IPS-NIHi11 (cell line): ENCODE results near the gene SRRM3.
"Not testable (repeated sequence)": the region's sequence is repeated elsewhere in the genome, so short reads cannot be mapped to it uniquely, and the experiment has no call there.

Experiments used
- DNase-seq: peaks from one replicate; pipeline ENCODE4 v3.0.0; 2012; ENCODE audit warnings: mixed read lengths, low spot score

The SRRM3 gene

DNA sequence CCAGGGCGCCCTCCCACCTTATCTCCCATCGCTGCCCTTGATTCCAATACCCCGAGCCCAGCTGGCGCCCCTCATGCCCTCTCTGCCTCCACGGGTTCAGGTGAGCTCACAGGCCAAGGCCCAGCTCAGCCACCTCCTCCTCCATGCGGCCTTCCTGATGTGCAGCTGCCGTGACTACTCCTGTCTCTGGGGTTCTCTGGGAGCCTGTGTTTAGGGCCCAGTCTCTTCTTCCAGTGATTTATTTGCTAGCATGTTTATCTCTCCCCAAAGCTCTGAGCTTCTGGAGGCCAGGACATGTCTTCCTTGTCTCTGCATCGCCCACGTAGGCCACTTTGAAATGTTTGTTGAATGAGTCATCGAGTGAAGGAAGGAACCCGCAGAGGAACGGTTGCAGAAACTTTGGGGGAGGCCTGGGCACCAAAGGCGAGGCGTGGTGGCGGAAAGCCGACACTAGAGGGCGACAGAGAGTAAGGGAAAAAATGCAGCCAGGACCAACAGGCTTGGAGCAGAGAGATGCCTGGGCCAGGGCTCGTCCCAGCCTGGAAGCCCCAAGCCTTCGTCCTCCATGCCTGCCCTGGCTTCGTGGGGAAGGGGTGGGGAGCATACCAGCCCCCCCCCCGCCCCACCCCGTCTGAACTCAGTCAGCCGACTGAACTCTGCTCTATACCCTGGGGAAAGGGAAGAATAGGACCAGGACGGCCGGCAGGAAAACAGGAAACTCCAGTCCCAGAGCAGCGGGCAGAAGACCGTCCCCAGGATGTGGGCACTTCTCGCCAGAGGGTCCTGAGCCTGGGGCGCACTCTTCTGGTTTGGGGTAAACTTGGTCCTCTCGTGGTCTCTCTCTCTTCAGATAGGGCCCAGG is 89.9 kb downstream of the SRRM3 start:
- peak; percentile 88 for DNase-seq

DNA sequence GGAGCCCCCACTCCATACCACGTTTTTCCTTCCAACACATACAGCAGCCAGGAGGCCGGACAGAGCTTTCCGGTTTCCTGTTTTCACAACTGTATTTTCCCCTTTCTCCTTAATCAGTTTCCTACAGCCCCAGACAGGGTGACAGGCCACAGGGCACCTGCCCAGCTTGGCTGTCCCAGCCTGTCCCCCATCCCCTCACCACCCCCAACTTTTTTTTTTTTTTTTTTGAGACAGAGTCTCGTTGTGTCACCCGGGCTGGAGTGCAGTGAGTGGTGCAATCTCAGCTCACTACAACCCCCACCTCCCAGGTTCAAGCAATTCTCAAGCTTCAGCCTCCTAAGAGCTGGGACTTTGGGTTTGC is 90.5 kb downstream of the SRRM3 start:
- no peak for DNase-seq

DNA sequence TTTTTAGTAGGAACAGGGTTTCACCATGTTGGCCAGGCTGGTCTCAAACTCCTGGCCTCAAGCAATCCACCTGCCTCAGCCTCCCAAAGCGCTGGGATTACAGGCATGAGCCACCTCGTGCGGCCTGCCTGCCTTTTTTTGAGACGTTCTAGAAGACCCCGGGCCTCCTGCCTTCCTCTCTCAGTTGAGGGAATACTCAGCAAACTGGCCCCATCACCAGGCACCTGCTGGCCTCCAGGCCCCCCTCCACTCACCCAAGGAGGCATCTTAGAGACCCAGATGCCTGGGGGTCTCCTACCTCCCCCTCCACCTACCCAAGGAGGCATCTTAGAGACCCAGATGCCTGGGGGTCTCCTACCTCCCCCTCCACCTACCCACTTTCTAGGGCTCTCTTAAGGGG is 91.2 kb downstream of the SRRM3 start:
- not testable (repeated sequence) for DNase-seq

- DNase-seq: no peak
These were observed 91.8 kb downstream of the SRRM3 start for GRCh38 chr7:76293407-76293901.

GRCh38 chr7:76294344-76295024 is 92.8 kb downstream of the SRRM3 start:
- DNase-seq: peak; percentile 56

DNA sequence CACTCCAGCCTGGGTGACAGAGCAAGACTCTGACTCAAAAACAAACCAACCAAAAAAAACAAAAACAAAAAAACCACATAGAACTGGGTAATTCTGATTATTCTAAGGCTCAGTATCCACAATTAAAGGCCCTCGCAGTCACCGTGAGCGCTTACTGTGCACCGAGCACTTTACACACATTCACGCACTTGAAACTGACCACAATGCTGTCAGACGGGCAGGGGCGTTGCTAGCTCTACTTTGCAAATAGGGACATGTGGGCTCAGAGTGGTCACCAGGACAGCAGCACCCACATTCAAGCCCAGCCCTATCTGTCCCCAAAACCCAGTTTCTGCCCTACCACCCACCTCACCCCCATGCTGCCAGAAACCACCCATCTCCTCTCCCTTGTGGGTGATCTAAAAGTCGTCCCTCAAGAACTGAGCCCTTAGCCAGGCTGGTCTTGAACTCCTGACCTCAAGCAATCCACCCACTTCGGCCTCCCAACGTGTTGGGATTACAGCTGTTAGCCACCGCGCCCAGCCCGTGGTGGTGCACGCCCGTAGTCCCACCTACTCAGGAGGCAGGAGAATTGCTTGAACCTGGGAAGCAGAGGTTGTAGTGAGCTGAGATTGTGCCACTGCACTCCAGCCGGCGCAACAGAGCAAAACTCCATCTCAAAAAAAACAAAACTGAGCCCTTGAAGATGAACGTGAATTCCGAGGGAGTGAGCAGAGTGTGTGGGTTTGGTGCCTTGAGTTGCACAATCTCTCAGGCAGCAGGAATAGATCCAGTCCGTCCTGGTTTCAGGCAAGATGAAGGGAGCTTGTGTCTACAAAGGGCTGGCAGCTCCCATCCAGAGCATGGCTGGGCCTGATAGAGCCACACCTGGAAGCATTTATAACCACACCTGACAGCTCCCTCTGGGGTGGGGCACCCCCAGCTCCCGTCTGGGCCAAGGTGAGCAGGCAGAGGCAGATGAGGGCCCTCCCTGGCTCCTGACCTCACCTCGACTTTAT is 95.3 kb downstream of the SRRM3 start:
- DNase-seq: no peak

- no peak for DNase-seq
These were observed 98.6 kb downstream of the SRRM3 start for GRCh38 chr7:76300166-76300731.

- no peak for DNase-seq
These were observed 99.3 kb downstream of the SRRM3 start for GRCh38 chr7:76301000-76301399.

- DNase-seq: peak; percentile 77
These were observed 100.9 kb downstream of the SRRM3 start, which contains the start of gene HSPB1 for GRCh38 chr7:76302347-76303201. Gene HSPB1, plus strand, starts transcription at chr7:76302673. Its CDS starts 40 bp downstream, at chr7:76302713.

DNA sequence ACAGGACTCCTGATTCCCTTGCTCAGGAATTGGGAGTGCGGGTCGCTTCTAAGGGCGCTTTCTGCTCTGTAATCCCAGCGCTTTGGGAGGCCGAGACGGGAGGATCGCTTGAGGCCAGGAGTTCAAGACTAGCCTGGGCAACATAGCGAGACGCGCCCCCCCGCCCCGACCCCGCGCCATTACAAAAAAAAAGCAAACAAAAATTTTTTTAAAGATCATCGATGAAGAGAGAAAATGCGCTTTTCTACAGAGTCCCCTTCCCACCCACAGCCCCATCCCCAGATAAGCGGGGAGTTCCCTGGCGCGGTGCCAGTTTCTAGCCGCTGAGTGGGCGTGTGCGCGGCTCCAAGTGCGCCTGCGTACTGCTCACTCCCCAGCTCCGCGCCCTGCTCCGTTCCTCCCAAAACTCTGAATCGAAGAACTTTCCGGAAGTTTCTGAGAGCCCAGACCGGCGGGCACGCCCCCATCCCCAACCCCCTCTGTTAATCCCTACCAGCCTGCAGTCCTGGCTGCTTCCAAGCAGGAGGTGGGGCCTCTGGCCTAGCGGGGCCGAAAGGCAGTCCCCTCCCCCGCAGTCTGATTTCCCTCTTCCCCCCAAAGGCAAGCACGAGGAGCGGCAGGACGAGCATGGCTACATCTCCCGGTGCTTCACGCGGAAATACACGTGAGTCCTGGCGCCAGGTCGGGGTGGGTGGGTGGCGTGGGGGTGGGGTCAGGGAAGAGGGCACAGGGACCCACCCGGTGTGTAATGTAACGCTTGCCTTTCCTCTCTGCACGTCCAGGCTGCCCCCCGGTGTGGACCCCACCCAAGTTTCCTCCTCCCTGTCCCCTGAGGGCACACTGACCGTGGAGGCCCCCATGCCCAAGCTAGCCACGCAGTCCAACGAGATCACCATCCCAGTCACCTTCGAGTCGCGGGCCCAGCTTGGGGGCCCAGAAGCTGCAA is 101.8 kb downstream of the SRRM3 start:
- DNase-seq: peak; percentile 90

DNA sequence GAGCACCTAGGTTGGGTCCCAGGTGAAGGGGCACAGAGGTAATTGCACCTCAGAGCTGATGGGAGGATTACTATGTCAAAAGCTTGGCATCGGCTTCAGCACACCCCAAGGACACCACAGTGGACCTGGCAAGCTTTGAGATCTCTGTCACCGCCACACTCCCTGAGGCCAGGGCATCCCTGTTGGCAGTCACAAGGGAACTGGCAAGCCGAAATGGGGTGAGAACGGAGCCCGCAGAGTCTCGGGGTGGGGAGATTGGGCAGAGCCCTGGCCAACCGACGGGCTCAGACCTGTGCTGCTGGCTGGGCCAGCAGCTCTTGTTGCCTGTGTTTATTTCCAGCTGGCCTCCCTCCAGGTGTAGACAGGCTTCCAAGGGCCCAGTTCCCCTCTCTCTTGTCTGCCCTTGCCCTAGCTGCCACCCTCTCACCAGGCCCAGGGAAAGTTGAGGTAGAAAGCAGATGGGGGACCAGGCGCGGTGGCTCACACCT is 103.2 kb downstream of the SRRM3 start:
- no peak for DNase-seq

- DNase-seq: not testable (repeated sequence)
These were observed 107.2 kb downstream of the SRRM3 start for GRCh38 chr7:76308874-76309273.

- DNase-seq: not testable (repeated sequence)
These were observed 107.8 kb downstream of the SRRM3 start for GRCh38 chr7:76309341-76310101.

- DNase-seq: no peak
These were observed 108.6 kb downstream of the SRRM3 start for GRCh38 chr7:76310102-76310957.

DNA sequence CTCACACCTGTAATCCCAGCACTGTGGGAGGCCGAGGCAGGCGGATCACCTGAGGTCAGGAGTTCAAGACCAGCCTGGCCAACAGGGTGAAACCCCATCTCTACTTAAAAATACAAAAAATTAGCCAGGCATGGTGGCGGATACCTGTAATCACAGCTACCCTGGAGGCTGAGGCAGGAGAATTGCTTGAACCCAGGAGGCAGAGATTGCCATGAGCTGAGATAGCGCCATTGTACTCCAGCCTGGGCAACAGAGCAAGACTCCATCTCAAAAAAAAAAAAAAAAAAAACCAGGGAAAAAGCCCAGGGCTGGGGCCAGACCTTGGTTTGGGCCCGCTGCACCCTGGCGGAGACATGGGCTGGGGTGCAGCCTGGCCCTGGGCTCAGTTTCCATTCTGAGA is 110.1 kb downstream of the SRRM3 start:
- DNase-seq: not testable (repeated sequence)

- peak; percentile 89 for DNase-seq
These were observed 112.5 kb downstream of the SRRM3 start for GRCh38 chr7:76314042-76314721.

- not testable (repeated sequence) for DNase-seq
These were observed 113.0 kb downstream of the SRRM3 start for GRCh38 chr7:76314740-76315139.
